HAP-1 (cell line): ENCODE measurements around the gene EBLN2.
A peak's percentile ranks its signal among the peaks of the same experiment; 100 is the strongest.

Source experiments
- DNase-seq, 2 experiments: peaks; one replicate each; pipeline ENCODE4 v3.0.0-alpha.2; 2016 to 2020; ENCODE audit warnings: low spot score in 2 of 2
- H3K27me3 ChIP-seq: fragments of 250-450 bp; sonication (Bioruptor Pico); 2 replicates; pipeline ENCODE4 v1.5.1; 2020; ENCODE audit warnings: low read depth, mild to moderate bottlenecking, moderate library complexity
- H3K36me3 ChIP-seq: fragments of 250-450 bp; sonication (Bioruptor Pico); replicated peaks from 2 replicates; pipeline ENCODE4 v1.5.1; 2020; ENCODE audit warnings: mild to moderate bottlenecking
- H3K4me1 ChIP-seq: fragments of 250-450 bp; sonication (Bioruptor Pico); 2 replicates; pipeline ENCODE4 v1.5.1; 2020; ENCODE audit warnings: mild to moderate bottlenecking
- H3K4me3 ChIP-seq: fragments of 250-450 bp; sonication (Bioruptor Pico); 2 replicates; pipeline ENCODE4 v1.5.1; 2020; ENCODE audit warnings: mild to moderate bottlenecking, moderate library complexity
- H3K9me3 ChIP-seq: fragments of 250-450 bp; sonication (Bioruptor Pico); 2 replicates; pipeline ENCODE4 v1.5.1; 2020; ENCODE audit warnings: mild to moderate bottlenecking, moderate library complexity
- in situ Hi-C: fragments of 300-500 bp; cut with MboI; formaldehyde crosslinking; loops from 3 replicates; pipeline ENCODE4 v1.14.3; 2020; ENCODE audit warnings: low sequenced_read_pairs, inconsistent platforms, mixed read lengths

The EBLN2 gene

DNA sequence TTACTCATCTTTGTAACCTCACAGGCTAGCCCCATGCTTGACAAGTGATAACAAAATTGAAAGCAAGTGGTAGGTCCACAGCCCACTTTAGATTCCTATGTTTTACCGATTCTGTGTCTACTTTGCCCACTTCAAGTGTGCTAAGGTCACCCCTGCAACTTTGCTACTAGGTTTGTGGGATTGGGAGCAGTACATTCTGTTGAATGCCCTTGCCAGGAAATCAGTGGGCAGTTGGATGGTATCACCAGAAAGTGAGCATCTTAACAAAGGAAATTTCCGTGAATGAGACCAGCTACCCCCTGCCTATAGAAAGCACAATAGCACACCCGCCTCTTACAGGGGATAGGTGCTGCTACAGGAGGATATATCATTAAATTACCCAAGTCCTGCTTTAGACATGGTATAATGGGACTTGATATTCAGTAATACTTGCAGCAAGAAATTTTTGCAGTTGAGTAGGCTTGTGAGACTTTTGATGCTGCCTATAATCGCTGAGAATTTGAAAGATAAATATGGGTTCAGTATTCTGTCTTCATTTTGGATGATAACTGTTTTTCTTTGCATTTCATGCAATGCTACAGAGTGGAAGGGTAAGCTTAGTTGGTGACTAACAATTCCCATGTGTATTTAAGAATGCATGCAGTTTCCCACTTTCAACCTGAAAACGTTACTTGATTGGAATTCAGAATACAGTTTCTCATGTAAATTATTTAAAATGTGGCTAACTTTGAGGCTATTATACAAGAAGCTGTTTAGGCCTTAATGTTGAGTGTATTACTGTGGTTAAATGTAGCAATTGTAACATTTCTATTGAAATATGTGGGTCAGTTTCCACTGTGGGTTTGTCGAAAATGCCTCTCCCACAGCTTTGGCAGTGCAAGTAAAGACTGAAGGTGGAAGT lies 9.5 kb downstream of the EBLN2 start:
- Histone ChIP-seq H3K4me1 (peaks cover 5% of the 10 kb centered on the region; the same call in 1 of the 2 replicates), H3K27me3 (no peaks in the 10 kb centered on the region), H3K9me3 (no peaks in the 10 kb centered on the region), H3K36me3 (peaks cover 12% of the 10 kb centered on the region), H3K4me3 (no peak overlapping the region)
- no peak for DNase-seq
- in situ Hi-C loops: loop anchor here (10.0 kb wide), 1 partner anchor 126 kb away; no protein-coding TSS in a partner anchor

DNA sequence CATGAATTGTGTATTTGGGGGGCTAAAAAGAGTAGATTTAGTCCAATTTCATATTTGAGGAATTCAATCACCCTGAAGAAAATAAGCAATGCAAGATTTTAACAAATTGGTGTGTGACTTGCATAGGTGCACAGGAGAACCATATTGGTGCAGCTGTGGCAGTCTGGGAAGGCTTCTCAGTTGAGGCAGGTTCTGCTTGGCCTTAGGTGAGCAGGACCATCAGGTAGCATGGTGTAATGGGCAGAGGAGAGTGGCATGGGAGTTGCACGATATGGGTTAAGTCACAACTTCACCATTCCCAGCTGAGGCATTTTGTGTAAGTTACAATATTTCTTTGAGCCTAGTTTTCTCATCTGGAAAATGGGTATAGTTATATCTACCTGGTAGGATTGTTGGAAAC lies 10.5 kb downstream of the EBLN2 start:
- in situ Hi-C loops: loop anchor here (10.0 kb wide), 1 partner anchor 127 kb away; no protein-coding TSS in a partner anchor

DNA sequence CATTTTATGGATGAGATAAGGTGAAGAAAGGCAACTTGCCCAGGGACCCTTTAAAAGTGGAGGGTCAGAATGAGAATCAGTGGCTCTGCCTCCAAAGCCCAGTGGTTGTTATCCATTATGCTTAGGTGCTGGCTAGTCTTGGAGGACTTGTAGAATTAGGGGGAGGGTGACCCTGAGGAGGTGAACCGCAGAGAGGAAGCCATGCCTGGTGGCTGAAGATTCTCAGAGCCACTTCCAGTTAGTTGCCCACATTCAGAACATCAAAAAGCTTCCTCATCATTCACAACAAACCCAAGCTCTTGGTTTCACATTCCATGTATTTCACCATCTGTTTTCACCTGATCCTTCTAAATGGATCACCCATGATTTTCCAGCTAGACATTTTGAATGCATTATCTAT lies 11.2 kb downstream of the EBLN2 start:
- Histone ChIP-seq H3K36me3 (0 out of 2 replicates have a peak, but pooled peaks cover 4% of the 10 kb centered on the region), H3K4me3 (no peak overlapping the region), H3K9me3 (no peaks in the 10 kb centered on the region), H3K27me3 (no peaks in the 10 kb centered on the region), H3K4me1 (peaks cover 5% of the 10 kb centered on the region; the same call in 1 of the 2 replicates)
- in situ Hi-C loops: loop anchor here (10.0 kb wide), 1 partner anchor 128 kb away; no protein-coding TSS in a partner anchor
- DNase-seq: no peak

More for the DNA sequence above, 10.5 kb downstream of the EBLN2 start:
- H3K36me3 ChIP-seq: peaks cover 7% of the 10 kb centered on the region
- H3K27me3 ChIP-seq: no peaks in the 10 kb centered on the region
- H3K4me3 ChIP-seq: no peak overlapping the region
- no peaks in the 10 kb centered on the region for H3K9me3 ChIP-seq
- DNase-seq: no peak
- H3K4me1 ChIP-seq: peaks cover 5% of the 10 kb centered on the region; the same call in 1 of the 2 replicates

DNA sequence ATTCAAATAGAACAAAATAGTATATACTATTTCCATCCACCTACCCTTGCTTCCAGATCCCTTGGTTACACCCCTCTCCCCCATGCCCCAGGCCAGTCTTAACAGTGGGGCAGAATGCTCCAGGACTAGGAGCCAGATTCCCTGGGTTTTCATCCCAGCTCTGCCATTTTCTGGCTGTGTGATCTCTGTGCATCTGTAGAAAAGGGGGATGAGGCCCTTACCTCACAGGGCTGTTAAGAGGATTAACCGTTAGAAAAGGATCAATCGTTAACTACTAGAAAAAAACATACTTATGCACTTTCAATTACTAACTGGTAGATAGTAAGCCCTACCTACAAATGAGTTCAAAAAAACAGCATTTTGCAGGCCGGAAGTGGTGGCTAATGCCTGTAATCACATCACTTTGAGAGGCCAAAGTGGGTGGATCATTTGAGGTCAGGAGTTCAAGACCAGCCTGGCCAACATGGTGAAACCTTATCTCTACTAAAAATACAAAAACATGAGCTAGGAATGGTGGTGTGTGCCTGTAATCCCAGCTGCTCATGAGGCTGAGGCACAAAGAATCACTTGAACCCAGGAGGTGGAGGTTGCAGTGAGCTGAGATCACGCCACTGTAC lies 11.7 kb downstream of the EBLN2 start:
- Histone ChIP-seq H3K36me3 (0 out of 2 replicates have a peak, but pooled peaks cover 4% of the 10 kb centered on the region), H3K9me3 (no peaks in the 10 kb centered on the region), H3K4me1 (peaks cover 5% of the 10 kb centered on the region; the same call in 1 of the 2 replicates), H3K4me3 (no peak overlapping the region), H3K27me3 (no peaks in the 10 kb centered on the region)
- in situ Hi-C loops: loop anchor here (10.0 kb wide), 1 partner anchor 128 kb away; no protein-coding TSS in a partner anchor
- DNase-seq: peak in 1 of 2 experiments; percentile 34

DNA sequence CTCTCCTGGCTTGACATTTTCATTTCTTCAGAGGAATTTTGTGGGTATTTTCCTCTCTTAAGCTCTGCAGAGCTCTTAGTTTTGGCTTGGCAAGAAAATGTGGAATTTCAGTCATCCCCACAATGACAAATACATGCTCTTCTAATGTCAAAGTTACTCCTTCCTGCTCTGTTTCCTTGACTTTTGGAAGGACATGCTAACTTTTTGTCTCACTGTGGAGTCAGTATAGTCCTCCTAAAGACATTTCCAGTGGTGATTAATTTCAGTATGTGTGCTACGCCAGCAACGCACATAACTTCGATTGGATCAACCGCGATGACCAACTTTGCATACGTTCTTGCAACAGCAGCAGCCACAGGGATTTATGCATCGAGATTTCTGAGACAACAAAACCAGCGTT lies 13.3 kb downstream of the EBLN2 start:
- H3K4me1 ChIP-seq: peaks cover 5% of the 10 kb centered on the region; the same call in 1 of the 2 replicates
- no peak for DNase-seq
- H3K36me3 ChIP-seq: no peaks in the 10 kb centered on the region
- H3K9me3 ChIP-seq: no peaks in the 10 kb centered on the region
- no peaks in the 10 kb centered on the region for H3K27me3 ChIP-seq
- no peak overlapping the region for H3K4me3 ChIP-seq
- in situ Hi-C loops: loop anchor here (10.0 to 25.0 kb wide), 3 partner anchors 130 to 1362 kb away; no protein-coding TSS in a partner anchor

DNA sequence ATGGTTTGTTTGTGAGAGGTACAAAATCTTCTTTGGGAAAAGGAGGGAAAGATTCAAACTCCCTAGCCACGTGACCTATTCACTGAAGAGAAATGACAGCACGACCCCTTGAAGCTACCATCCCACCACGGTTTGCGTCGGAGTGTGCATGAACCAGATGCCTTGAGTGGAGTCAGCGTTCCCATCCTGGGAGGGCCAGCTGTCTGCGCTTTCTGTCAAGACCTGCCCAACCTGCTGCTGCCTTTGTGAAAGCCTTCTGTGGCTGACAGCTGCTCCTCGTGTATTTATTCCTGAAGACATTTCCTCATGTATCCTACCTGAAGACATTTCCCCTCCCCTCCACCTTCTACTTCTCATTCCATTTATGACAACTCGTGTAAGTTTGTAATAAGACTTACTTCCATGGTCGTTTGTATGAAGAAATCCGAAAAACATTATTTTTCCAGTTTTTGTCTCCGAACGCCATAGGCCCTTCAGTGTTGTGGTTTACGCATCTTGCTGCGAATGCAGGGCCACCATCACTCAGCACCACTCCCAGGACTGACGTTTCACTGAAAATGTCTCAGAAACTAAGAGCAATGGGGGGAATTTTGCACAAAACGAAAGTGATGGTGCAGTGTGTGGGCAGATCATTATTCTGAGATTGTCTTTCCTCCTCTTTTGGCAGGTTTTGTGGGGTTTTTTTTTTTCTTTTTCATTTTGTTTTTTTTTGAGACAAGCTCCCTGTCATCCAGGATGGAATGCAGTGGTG lies 18.9 kb downstream of the EBLN2 start:
- Histone ChIP-seq H3K36me3 (no peaks in the 10 kb centered on the region), H3K4me3 (no peak overlapping the region)
- in situ Hi-C loops: loop anchor here (25.0 kb wide), 2 partner anchors 418 to 1368 kb away; no protein-coding TSS in a partner anchor

DNA sequence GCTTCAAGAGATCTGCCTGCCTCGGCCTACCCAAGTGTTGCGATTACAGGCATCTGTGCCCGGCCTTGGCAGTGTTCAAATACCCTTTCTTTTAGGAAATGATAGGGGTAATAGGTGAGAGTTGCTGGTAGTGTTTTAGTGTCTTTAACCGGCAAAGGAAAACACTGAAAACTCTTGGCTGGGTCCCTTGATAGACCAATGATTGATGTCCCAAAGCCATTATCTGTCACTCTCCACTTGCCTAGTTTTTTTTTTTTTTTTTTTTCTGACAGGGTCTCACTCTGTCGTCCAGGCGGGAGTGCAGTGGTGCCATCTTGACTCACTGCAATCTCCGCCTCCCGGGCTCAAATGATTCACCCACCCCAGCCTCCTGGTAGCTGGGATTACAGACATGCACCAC lies 19.7 kb downstream of the EBLN2 start:
- no peak for DNase-seq
- H3K36me3 ChIP-seq: no peaks in the 10 kb centered on the region
- H3K9me3 ChIP-seq: no peaks in the 10 kb centered on the region
- H3K27me3 ChIP-seq: no peaks in the 10 kb centered on the region
- H3K4me3 ChIP-seq: no peak overlapping the region
- H3K4me1 ChIP-seq: no peaks in the 10 kb centered on the region
- in situ Hi-C loops: loop anchor here (25.0 kb wide), 2 partner anchors 419 to 1369 kb away; no protein-coding TSS in a partner anchor

More for the DNA sequence above, 18.9 kb downstream of the EBLN2 start:
- no peak for DNase-seq
- Histone ChIP-seq H3K4me1 (no peaks in the 10 kb centered on the region), H3K9me3 (no peaks in the 10 kb centered on the region), H3K27me3 (no peaks in the 10 kb centered on the region)

DNA sequence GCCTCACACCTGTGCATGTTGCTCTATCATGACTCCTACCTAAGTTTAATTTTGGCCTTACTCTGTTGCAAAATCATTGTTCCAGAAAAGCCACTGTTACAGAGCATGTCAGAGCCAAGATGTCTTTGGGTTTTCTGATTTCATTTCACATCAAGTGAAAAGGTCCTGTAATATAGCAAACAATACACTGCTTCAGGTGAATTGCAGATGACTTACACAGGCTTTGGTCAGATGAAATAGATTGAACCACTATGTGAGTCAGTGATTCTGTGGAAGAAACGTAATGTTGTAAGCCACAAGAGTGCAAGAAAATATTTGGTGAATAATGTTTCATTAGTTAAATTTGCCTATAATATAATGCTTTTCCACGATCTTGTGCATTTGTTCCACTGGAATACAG lies 22.7 kb downstream of the EBLN2 start:
- in situ Hi-C loops: loop anchor here (25.0 kb wide), 2 partner anchors 422 to 1372 kb away; no protein-coding TSS in a partner anchor
- H3K4me3 ChIP-seq: no peak overlapping the region
- DNase-seq: no peak
- H3K27me3 ChIP-seq: no peaks in the 10 kb centered on the region
- no peaks in the 10 kb centered on the region for H3K36me3 ChIP-seq
- H3K4me1 ChIP-seq: no peaks in the 10 kb centered on the region
- no peaks in the 10 kb centered on the region for H3K9me3 ChIP-seq

DNA sequence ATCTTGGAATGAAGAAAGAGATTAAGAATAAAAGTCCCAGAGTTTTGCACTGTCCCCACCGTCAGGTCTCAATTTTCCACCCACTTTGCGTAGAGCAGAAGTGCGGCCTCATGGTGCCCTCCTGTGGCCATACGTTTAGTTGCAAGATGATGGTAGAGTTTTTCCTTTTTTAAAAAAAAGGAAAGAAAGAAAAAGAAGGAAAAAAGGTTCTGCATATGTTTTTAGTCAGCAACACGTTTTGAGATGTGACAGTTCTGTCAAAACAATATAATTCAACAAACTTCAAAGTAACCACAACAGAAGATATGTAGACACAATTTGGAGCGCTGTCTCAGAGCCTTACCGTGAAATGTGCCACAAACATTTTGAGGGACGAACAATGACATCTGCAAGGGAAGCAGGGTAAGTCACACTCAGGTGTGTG lies 24.6 kb downstream of the EBLN2 start:
- Histone ChIP-seq H3K27me3 (no peaks in the 10 kb centered on the region), H3K4me1 (no peaks in the 10 kb centered on the region), H3K4me3 (no peak overlapping the region), H3K36me3 (no peaks in the 10 kb centered on the region), H3K9me3 (no peaks in the 10 kb centered on the region)
- in situ Hi-C loops: loop anchor here (25.0 kb wide), 2 partner anchors 424 to 1374 kb away; no protein-coding TSS in a partner anchor
- peak; percentile 67 to 72 for DNase-seq

DNA sequence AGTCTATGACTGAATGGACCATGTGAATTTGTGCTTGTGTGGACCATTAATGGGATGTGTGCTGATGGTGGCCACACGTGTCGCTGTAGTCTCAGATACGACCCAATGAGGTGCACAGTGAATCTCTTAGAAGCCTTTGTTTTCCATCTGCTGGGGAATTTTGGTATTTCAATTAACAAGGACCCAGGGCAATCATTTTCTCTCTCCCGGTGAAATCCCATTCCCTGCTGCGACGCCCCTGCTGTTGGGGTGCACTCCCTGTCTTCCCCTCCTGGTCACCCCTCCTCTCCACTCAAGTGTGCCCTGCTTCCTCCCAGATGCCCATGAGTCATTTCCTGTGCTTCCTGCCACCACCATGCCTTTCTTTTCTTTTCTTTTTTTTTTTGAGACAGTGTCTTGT lies 32.7 kb downstream of the EBLN2 start:
- peak; percentile 57 to 59 for DNase-seq
- in situ Hi-C loops: loop anchor here (10.0 to 25.0 kb wide), 3 partner anchors 341 to 1382 kb away; no protein-coding TSS in a partner anchor
- Histone ChIP-seq H3K4me1 (no peaks in the 10 kb centered on the region), H3K4me3 (no peak overlapping the region), H3K9me3 (no peaks in the 10 kb centered on the region), H3K27me3 (no peaks in the 10 kb centered on the region), H3K36me3 (no peaks in the 10 kb centered on the region)

DNA sequence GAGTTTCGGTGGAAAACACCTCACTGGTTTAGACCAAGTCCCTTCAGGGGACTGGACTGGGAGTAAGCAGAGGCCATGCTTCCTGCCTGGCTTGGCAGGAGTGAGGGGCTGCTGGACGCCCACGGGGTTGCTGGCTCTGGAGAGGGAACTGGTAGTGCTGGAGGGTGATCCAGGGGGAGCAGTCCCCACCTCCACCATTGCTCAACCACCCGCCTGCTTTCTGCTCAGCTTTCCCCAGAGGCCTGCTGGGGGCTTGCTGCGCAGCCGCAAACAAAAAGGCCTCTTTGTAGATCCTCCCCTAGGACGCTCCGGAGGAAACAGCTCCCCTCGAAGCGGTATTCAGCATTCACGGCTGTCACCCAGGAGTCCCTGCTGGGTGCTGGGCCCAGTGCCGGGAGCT lies 33.5 kb downstream of the EBLN2 start:
- Histone ChIP-seq H3K27me3 (no peaks in the 10 kb centered on the region), H3K9me3 (no peaks in the 10 kb centered on the region), H3K4me1 (no peaks in the 10 kb centered on the region), H3K4me3 (no peak overlapping the region), H3K36me3 (no peaks in the 10 kb centered on the region)
- in situ Hi-C loops: loop anchor here (5.0 to 25.0 kb wide), 4 partner anchors 340 to 1383 kb away; no protein-coding TSS in a partner anchor
- no peak for DNase-seq

DNA sequence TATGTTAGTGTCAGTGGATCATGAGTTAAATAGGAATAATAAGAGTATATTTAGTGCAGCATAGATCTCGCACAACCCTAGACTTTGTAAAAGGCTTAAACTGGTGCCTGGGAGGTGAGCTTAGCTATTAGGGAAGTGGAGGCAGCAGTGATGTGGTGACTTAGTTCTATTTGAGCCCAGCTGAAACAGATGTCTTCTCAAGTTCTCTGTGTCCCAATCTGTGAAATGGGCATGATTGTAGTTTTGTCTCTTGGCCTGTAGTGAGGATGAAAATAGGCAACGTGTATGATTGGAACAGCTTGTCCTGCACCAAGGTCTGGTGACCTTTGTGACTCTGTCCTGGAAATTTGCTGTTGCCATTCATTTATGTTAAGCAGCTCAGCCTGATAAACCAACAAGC lies 34.7 kb downstream of the EBLN2 start:
- no peak for DNase-seq
- H3K4me3 ChIP-seq: no peak overlapping the region
- H3K36me3 ChIP-seq: no peaks in the 10 kb centered on the region
- no peaks in the 10 kb centered on the region for H3K4me1 ChIP-seq
- no peaks in the 10 kb centered on the region for H3K27me3 ChIP-seq
- in situ Hi-C loops: loop anchor here (5.0 to 25.0 kb wide), 4 partner anchors 339 to 1384 kb away; no protein-coding TSS in a partner anchor
- no peaks in the 10 kb centered on the region for H3K9me3 ChIP-seq

DNA sequence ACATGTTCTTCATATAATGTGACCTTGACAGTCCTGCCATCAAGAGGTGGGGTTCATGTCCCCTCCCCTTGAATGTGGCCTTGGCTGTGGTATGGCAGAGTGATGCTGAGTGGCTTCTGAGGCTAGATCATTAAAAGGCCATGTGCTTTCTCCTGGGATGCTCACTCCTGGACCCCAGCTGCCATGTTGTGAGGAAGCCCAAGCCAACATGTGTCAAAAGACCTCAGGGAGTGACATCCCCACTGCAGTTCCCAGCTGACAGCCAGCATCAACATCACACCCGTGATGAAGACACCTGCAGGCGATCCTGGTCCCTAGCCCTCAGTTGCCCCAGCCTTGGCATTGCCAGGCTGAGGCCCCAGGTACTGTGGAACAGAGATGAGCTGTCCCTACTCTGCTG lies 36.6 kb downstream of the EBLN2 start:
- Histone ChIP-seq H3K36me3 (no peaks in the 10 kb centered on the region), H3K27me3 (no peaks in the 10 kb centered on the region), H3K4me1 (no peaks in the 10 kb centered on the region), H3K4me3 (no peak overlapping the region), H3K9me3 (no peaks in the 10 kb centered on the region)
- no peak for DNase-seq
- in situ Hi-C loops: loop anchor here (5.0 to 25.0 kb wide), 4 partner anchors 337 to 1386 kb away; no protein-coding TSS in a partner anchor
